K562 (cell line): ENCODE results near the gene CDHR2. TPM values are rescaled to one million over a fixed set of nuclear protein-coding genes. Genes with fewer than 3 reads are reported as not detected.

Source experiments
- ATAC-seq: fragments of 200-7000 bp; cut with Tn5 transposase; 3 replicates; pipeline ENCODE4 v1.9.1; 2020; ENCODE audit warnings: moderate library complexity
- BruUV-seq: library from RNA; stranded (reverse); fragments of 400-500 nt; replicated peaks from 2 replicates; lab custom pipeline; 2021; lab: Mats Ljungman, UMichigan
- CTCF ChIA-PET: fragments of 300-600 bp; formaldehyde crosslinking; extraction: SDS; loops from one replicate; lab custom pipeline; 2021; ENCODE audit warnings: low intra/inter-chr PET ratio; lab: Yijun Ruan, JAX
- POLR2A ChIA-PET: fragments of 300-600, 350-650 bp; sonication (Branson Sonifier 250); formaldehyde crosslinking; extraction: SDS; loops from one replicate; lab custom pipeline; 2021; ENCODE audit warnings: antibody characterized with exemption, inconsistent platforms; lab: Yijun Ruan, JAX
- DNase-seq, 4 experiments: peaks; one replicate each; pipeline versions ENCODE4 v3.0.0 to v3.0.0-alpha.2; 2011 to 2018; ENCODE audit warnings: low spot score in 3 of 4, mixed read lengths in 3 of 4; ENCODE audit errors: extremely low read depth in 1 of 4
- FAIRE-seq: peaks from 2 replicates; lab custom pipeline; 2011; peaks lifted over from hg19 to GRCh38; lab: Jason Lieb, UNC
- H2AFZ ChIP-seq: 2 replicates; pipeline ENCODE4 v1.6.0; 2011; ENCODE audit warnings: low read depth, low read length, control low read depth, inconsistent platforms
- H3K27ac ChIP-seq: fragments of 200-600 bp; 3 replicates; pipeline ENCODE4 v1.8.0; 2011; ENCODE audit warnings: low read depth, mild to moderate bottlenecking, control low read depth, inconsistent platforms, low read length, moderate library complexity, mixed read lengths; ENCODE audit errors: extremely low read depth
- H3K27me3 ChIP-seq, 2 experiments: fragments of 300-600 bp in 1 of 2; 2 replicates in 1 of 2; 3 replicates in 1 of 2; pipeline versions ENCODE4 v1.6.0 to v1.8.0; 2011; ENCODE audit warnings: inconsistent platforms in 2 of 2, low read length in 2 of 2, mild to moderate bottlenecking in 1 of 2, mixed read lengths in 1 of 2, moderate library complexity in 1 of 2; ENCODE audit not compliant: control insufficient read depth in 2 of 2, insufficient read depth in 2 of 2
- H3K36me3 ChIP-seq: fragments of 300-600 bp; 3 replicates; pipeline ENCODE4 v1.8.0; 2011; ENCODE audit warnings: mild to moderate bottlenecking, low read length, inconsistent platforms; ENCODE audit not compliant: control insufficient read depth, insufficient read depth
- H3K4me1 ChIP-seq, 2 experiments: fragments of 200-600 bp in 1 of 2; replicated peaks in 1 of 2; 2 replicates in 1 of 2; 3 replicates in 1 of 2; pipeline versions ENCODE4 v1.5.1 to v1.8.0; 2011; ENCODE audit warnings: inconsistent platforms in 2 of 2, low read length in 2 of 2, mild to moderate bottlenecking in 1 of 2, mixed read lengths in 1 of 2, moderate library complexity in 1 of 2; ENCODE audit not compliant: control insufficient read depth in 2 of 2, insufficient read depth in 2 of 2
- H3K4me2 ChIP-seq: 2 replicates; pipeline ENCODE4 v1.6.1; 2011; ENCODE audit warnings: low read length, control low read depth, inconsistent platforms, mixed read lengths; ENCODE audit not compliant: insufficient read depth
- H3K4me3 ChIP-seq: fragments of 200-600 bp; sonication (generic), shearing (Covaris generic); 2 replicates; pipeline ENCODE4 v1.5.1; 2016; ENCODE audit warnings: control low read depth, inconsistent platforms
- H3K79me2 ChIP-seq: fragments of 200-600 bp; 3 replicates; pipeline ENCODE4 v1.8.0; 2011; ENCODE audit warnings: low read length, inconsistent platforms; ENCODE audit not compliant: control insufficient read depth, insufficient read depth
- H3K9ac ChIP-seq, 2 experiments: 2 replicates each; pipeline versions ENCODE4 v1.6.0 to v1.6.1; 2011; ENCODE audit warnings: low read depth in 2 of 2, low read length in 2 of 2, control low read depth in 1 of 2, inconsistent platforms in 1 of 2, mild to moderate bottlenecking in 1 of 2, mixed read lengths in 1 of 2; ENCODE audit not compliant: insufficient read depth in 1 of 2
- H3K9me1 ChIP-seq: one replicate; pipeline ENCODE4 v1.6.0; 2011; ENCODE audit warnings: inconsistent platforms, mild to moderate bottlenecking, low read length, moderate library complexity; ENCODE audit not compliant: control insufficient read depth, insufficient read depth
- H3K9me3 ChIP-seq: replicated peaks from 2 replicates; pipeline ENCODE4 v1.5.1; 2011; ENCODE audit warnings: low read depth, low read length, inconsistent platforms; ENCODE audit not compliant: control insufficient read depth, insufficient read depth
- H4K20me1 ChIP-seq: replicated peaks from 2 replicates; pipeline ENCODE4 v1.6.1; 2011; ENCODE audit warnings: low read length, inconsistent platforms, mixed read lengths; ENCODE audit not compliant: control insufficient read depth, insufficient read depth
- KDM4B ChIP-seq, 2 experiments: fragments of 450-650 bp in 1 of 2; sonication (generic) in 1 of 2; IDR thresholded peaks; 2 replicates each; pipeline ENCODE4 v1.6.1; 2016 to 2017; ENCODE audit warnings: borderline replicate concordance in 2 of 2, antibody characterized with exemption in 1 of 2, low read depth in 1 of 2, mild to moderate bottlenecking in 1 of 2
- MCM2 ChIP-seq: fragments of 450-650 bp; IDR thresholded peaks from 2 replicates; pipeline ENCODE4 v1.6.1; 2017; ENCODE audit warnings: low read depth, mild to moderate bottlenecking
- MEF2A ChIP-seq: IDR thresholded peaks from 2 replicates; pipeline ENCODE4 v1.6.1; 2011; ENCODE audit warnings: low read depth, mild to moderate bottlenecking, low read length, moderate library complexity; ENCODE audit not compliant: control insufficient read depth
- PURB ChIP-seq: sonication (generic); formaldehyde crosslinking; IDR thresholded peaks from 2 replicates; pipeline ENCODE4 v1.9.0; 2021; ENCODE audit warnings: low read depth, mild to moderate bottlenecking, missing genetic modification reagents
- TRIM28 ChIP-seq: fragments of 450-650 bp; IDR thresholded peaks from 2 replicates; pipeline ENCODE4 v1.6.1; 2017
- UBTF ChIP-seq, 2 experiments: IDR thresholded peaks; 2 replicates each; pipeline ENCODE4 v1.6.1; 2012; ENCODE audit warnings: improper control_type of control experiment in 2 of 2, low read depth in 2 of 2, low read length in 2 of 2, borderline replicate concordance in 1 of 2
- VEZF1 ChIP-seq: fragments of 200-800 bp; sonication (Bioruptor generic); IDR thresholded peaks from 2 replicates; pipeline ENCODE4 v1.6.1; 2017; ENCODE audit warnings: missing genetic modification characterization, missing compliant biosample characterization
- ZBTB7A ChIP-seq: IDR thresholded peaks from 2 replicates; pipeline ENCODE4 v1.6.1; 2011; ENCODE audit warnings: low read depth, mild to moderate bottlenecking, low read length, moderate library complexity, borderline replicate concordance; ENCODE audit not compliant: control insufficient read depth
- ZKSCAN8 ChIP-seq: fragments of 200-800 bp; sonication (Bioruptor generic); IDR thresholded peaks from 2 replicates; pipeline ENCODE4 v1.6.1; 2016; ENCODE audit warnings: missing genetic modification characterization, missing compliant biosample characterization
- ZNF140 ChIP-seq: fragments of 250-450 bp; sonication (Bioruptor Pico); IDR thresholded peaks from 2 replicates; pipeline ENCODE4 v1.8.0; 2021; ENCODE audit warnings: moderate library complexity, mild to moderate bottlenecking, inconsistent platforms
- ZNF239 ChIP-seq: fragments of 250-450 bp; sonication (Bioruptor Pico); IDR thresholded peaks from 2 replicates; pipeline ENCODE4 v1.4.0; 2020; ENCODE audit warnings: mild to moderate bottlenecking
- ZNF699 ChIP-seq: fragments of 250-450 bp; sonication (Bioruptor Pico); IDR thresholded peaks from 2 replicates; pipeline ENCODE4 v1.8.0; 2021; ENCODE audit warnings: mild to moderate bottlenecking, moderate library complexity; ENCODE audit not compliant: insufficient replicate concordance
- WGBS: fragments of 100-300 bp; shearing (Covaris generic); methylation state at CpG from one replicate; pipeline ENCODE4 v1.1.6; 2016; ENCODE audit warnings: low coverage, mixed read lengths; ENCODE audit not compliant: insufficient coverage; ENCODE audit errors: missing lambda C conversion rate; 5-methylcytosine and 5-hydroxymethylcytosine counted together
- in situ Hi-C: fragments of 300-500 bp; cut with MboI; formaldehyde crosslinking; loops from 4 replicates; pipeline ENCODE4 v1.15.0; 2018; ENCODE audit warnings: inconsistent platforms, mixed read lengths
- intact Hi-C: fragments of 100-400 bp; cut with micrococcal nuclease; formaldehyde crosslinking; loops from 2 replicates; pipeline ENCODE4 v1.14.2; 2022
- polyA plus RNA-seq, 8 experiments: library from polyadenylated mRNA; depleted of rRNA in 4 of 8; stranded (reverse) in 5 of 8; unstranded in 3 of 8; fragments of >200 nt; fragmentation: Nextera tagmentation in 2 of 8; fragmentation: Illumina TruSeq in 1 of 8; extraction: Ambion mirVana in 2 of 8; extraction: Trizol in 1 of 8; gene quantifications; 2 replicates each; pipeline versions ENCODE4 v1.2.1 to v1.2.3, GENCODE V29; 2011 to 2014; ENCODE audit warnings: inconsistent platforms in 1 of 8, missing spikeins in 1 of 8
- total RNA-seq, 7 experiments: library from RNA; depleted of rRNA in 6 of 7; stranded (reverse); fragments of >200 nt in 6 of 7; fragmentation: Illumina TruSeq in 2 of 7; extraction: Trizol in 2 of 7; gene quantifications; 2 replicates each; pipeline versions ENCODE4 v1.2.1 to v1.2.3, GENCODE V29; 2011 to 2021; ENCODE audit warnings: low replicate concordance in 1 of 7
- TF ChIP-seq, protein P1 (sequence below): sonication (generic); formaldehyde crosslinking; IDR thresholded peaks from 2 replicates; pipeline ENCODE4 v1.9.0; 2022; ENCODE audit warnings: mild to moderate bottlenecking, missing genetic modification reagents
- TF ChIP-seq, protein P2 (sequence below): sonication (generic); formaldehyde crosslinking; IDR thresholded peaks from 2 replicates; pipeline ENCODE4 v1.8.0; 2022; ENCODE audit warnings: missing genetic modification reagents, mild to moderate bottlenecking, moderate library complexity, borderline replicate concordance
- TF ChIP-seq, protein P3 (sequence below): sonication (generic); formaldehyde crosslinking; IDR thresholded peaks from 2 replicates; pipeline ENCODE4 v1.9.0; 2022; ENCODE audit warnings: mild to moderate bottlenecking, missing genetic modification reagents

Gene CDHR2
- total and polyA plus RNA-seq, 9 of the 15 experiments (the other 6 are each of a cell fraction or from before 2014, with no cell fraction given) = 0.01 to 0.62 (median 0.09) TPM; not detected in 2

GRCh38 chr5:176621661-176622079, 72.5 kb downstream of the CDHR2 start:
- in situ Hi-C loops = no loop called here
- H3K4me2 ChIP-seq = no peak overlapping the region
- WGBS = 19% methylated on average over 13 of the region's 13 CpGs
- no peaks in the 10 kb centered on the region for H3K9me3 ChIP-seq
- intact Hi-C loops = no loop called here
- no peaks in the 10 kb centered on the region for H3K79me2 ChIP-seq
- peak overlapping the region in 1 of 2 experiments; percentile 64; a peak in 2 of 4 replicates for H3K9ac ChIP-seq
- no peak overlapping the region for H2AFZ ChIP-seq
- DNase-seq (peak in 2 of 4 experiments; percentile 40 to 51), FAIRE-seq (no peak), ATAC-seq (no peak)
- CTCF ChIA-PET = no interaction called here
- H3K4me1 ChIP-seq = peaks cover 8 to 37% of the 10 kb centered on the region in 2 experiments
- no TSS peak for BruUV-seq
- H4K20me1 ChIP-seq = peaks cover 9% of the 10 kb centered on the region; the same call in 1 of the 2 replicates
- H3K36me3 ChIP-seq = no peaks in the 10 kb centered on the region
- no peaks in the 10 kb centered on the region for H3K9me1 ChIP-seq
- H3K27me3 ChIP-seq = peaks cover 25 to 60% of the 10 kb centered on the region in 2 experiments
- TF ChIP-seq ZNF140 (CRISPR knock-in tag) (no peak), UBTF (IDR thresholded peaks at IDR 0.05; ENCODE audit: borderline replicate concordance in 1 of 2, low read depth in 2 of 2, low read length in 2 of 2) (no peak), ZKSCAN8 (CRISPR knock-in tag) (no peak), ZNF239 (CRISPR knock-in tag) (no peak), ZBTB7A (no peak), MEF2A (0 out of 2 replicates have a peak, but pooled peaks have one; percentile 19), VEZF1 (peak; percentile 66), KDM4B (IDR thresholded peaks at IDR 0.05; ENCODE audit: borderline replicate concordance in 2 of 2, low read depth in 1 of 2) (no peak), PURB (no peak), ZNF699 (no peak), MCM2 (no peak), TRIM28 (no peak)
- TF ChIP-seq, protein P1, sequence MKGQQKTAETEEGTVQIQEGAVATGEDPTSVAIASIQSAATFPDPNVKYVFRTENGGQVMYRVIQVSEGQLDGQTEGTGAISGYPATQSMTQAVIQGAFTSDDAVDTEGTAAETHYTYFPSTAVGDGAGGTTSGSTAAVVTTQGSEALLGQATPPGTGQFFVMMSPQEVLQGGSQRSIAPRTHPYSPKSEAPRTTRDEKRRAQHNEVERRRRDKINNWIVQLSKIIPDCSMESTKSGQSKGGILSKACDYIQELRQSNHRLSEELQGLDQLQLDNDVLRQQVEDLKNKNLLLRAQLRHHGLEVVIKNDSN (CRISPR knock-in tag) = no peak
- TF ChIP-seq, protein P2, sequence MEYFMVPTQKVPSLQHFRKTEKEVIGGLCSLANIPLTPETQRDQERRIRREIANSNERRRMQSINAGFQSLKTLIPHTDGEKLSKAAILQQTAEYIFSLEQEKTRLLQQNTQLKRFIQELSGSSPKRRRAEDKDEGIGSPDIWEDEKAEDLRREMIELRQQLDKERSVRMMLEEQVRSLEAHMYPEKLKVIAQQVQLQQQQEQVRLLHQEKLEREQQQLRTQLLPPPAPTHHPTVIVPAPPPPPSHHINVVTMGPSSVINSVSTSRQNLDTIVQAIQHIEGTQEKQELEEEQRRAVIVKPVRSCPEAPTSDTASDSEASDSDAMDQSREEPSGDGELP (CRISPR knock-in tag) = peak; percentile 69; the same call in 1 of the 2 replicates
- TF ChIP-seq, protein P3, sequence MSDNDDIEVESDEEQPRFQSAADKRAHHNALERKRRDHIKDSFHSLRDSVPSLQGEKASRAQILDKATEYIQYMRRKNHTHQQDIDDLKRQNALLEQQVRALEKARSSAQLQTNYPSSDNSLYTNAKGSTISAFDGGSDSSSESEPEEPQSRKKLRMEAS (CRISPR knock-in tag) = peak; percentile 26; the same call in 1 of the 2 replicates
- POLR2A ChIA-PET = interaction anchor here (0.5 to 1.5 kb wide), 3 partner anchors 9 to 19 kb away, joined by 3 to 4 read pairs (median 4); partner anchors contain the start of genes EIF4E1B and SNCB
- no peak overlapping the region for H3K27ac ChIP-seq
- no peak overlapping the region for H3K4me3 ChIP-seq
